ENCODE measurements around the gene MYO1D.

MYO1D gene

DNA sequence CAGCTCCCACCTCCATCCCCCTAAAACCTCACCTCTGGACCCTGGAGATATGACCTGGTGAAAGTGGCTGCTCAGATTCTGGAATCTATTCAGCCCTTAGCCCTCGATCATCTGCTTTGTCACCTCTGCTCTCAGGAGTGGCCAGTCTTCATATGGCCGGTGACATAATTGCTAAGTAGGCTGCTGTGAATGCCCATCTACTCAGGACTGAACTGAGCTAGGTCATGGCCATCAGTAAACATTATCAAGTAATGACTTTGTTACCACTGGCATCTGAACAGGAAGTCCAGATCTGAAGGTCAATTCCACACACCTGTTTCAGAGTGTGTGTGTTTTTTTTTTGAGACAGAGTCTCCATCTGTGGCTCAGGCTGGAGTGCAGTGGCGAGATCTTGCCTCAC is 311.5 kb downstream of the MYO1D start:
- no peak overlapping the region for H3K4me3 ChIP-seq (ENCODE audit: low read depth, low read length)
- H3K27me3 ChIP-seq (ENCODE audit: insufficient read depth, low read depth, severe bottlenecking) = no peaks in the 10 kb centered on the region
- no peaks in the 10 kb centered on the region for H3K9me3 ChIP-seq (ENCODE audit: severe bottlenecking)
- TF ChIP-seq, protein P1, sequence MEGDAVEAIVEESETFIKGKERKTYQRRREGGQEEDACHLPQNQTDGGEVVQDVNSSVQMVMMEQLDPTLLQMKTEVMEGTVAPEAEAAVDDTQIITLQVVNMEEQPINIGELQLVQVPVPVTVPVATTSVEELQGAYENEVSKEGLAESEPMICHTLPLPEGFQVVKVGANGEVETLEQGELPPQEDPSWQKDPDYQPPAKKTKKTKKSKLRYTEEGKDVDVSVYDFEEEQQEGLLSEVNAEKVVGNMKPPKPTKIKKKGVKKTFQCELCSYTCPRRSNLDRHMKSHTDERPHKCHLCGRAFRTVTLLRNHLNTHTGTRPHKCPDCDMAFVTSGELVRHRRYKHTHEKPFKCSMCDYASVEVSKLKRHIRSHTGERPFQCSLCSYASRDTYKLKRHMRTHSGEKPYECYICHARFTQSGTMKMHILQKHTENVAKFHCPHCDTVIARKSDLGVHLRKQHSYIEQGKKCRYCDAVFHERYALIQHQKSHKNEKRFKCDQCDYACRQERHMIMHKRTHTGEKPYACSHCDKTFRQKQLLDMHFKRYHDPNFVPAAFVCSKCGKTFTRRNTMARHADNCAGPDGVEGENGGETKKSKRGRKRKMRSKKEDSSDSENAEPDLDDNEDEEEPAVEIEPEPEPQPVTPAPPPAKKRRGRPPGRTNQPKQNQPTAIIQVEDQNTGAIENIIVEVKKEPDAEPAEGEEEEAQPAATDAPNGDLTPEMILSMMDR (IDR thresholded peaks at IDR 0.05; ENCODE audit: low read depth, low read length) = no peak
- H3K36me3 ChIP-seq = no peaks in the 10 kb centered on the region
- DNase-seq = no peak
- no peak overlapping the region for H3K27ac ChIP-seq

DNA sequence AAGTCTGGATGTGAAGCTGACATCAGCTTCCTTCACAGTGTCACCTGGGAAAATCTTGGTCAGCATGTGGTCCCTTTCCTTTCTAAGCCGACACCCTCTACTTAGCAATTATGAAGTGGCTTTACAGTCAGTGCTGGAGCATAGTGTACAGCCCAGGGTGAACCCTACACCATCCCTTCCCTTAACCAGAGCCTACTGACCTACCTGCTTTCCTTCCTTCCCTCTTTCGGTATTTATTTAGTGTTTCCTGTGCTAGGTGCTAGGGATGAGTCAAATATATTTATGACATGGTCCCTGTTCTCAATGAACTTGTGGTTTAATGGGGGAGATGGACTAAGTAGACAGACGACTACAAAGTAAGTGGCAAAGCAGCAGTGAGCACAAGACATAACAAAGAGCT is 312.6 kb downstream of the MYO1D start:
- H3K27me3 ChIP-seq (ENCODE audit: insufficient read depth, low read depth, severe bottlenecking) = no peaks in the 10 kb centered on the region
- TF ChIP-seq, protein P1 (IDR thresholded peaks at IDR 0.05; ENCODE audit: low read depth, low read length) = no peak
- DNase-seq = no peak

DNA sequence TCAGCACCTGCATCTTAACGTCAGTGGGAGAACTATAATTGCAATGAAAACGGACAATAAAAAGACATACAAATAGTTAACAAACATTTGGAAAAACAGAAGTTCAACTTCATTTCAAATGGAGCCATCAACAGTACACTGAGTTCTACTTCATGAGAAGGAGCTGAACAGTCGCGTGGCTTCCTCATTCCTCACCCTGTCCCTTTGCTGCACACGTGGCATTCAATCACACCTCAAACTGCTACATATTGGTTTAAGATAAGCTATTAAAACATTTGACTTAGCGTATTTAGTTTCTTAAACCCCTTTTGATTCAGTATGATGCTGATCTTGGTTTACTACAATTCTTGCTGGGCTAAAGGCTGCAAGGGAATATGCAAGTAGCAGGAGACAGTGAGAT is 313.3 kb downstream of the MYO1D start:
- no peak overlapping the region for H3K27ac ChIP-seq
- H3K36me3 ChIP-seq = no peaks in the 10 kb centered on the region
- TF ChIP-seq, protein P1 (IDR thresholded peaks at IDR 0.05; ENCODE audit: low read depth, low read length) = no peak

More for the DNA sequence above, 312.6 kb downstream of the MYO1D start:
- H3K9me3 ChIP-seq (ENCODE audit: severe bottlenecking) = no peaks in the 10 kb centered on the region
- H3K36me3 ChIP-seq = no peaks in the 10 kb centered on the region
- H3K27ac ChIP-seq = no peak overlapping the region
- no peak overlapping the region for H3K4me3 ChIP-seq (ENCODE audit: low read depth, low read length)

GRCh38 chr17:32558997-32559650 is 317.8 kb downstream of the MYO1D start:
- TF ChIP-seq, protein P1 (IDR thresholded peaks at IDR 0.05; ENCODE audit: low read depth, low read length) = no peak
- Histone ChIP-seq H3K4me3 (ENCODE audit: low read depth, low read length) (no peak overlapping the region), H3K27ac (no peak overlapping the region), H3K9me3 (ENCODE audit: severe bottlenecking) (no peaks in the 10 kb centered on the region), H3K36me3 (no peaks in the 10 kb centered on the region), H3K27me3 (ENCODE audit: insufficient read depth, low read depth, severe bottlenecking) (no peaks in the 10 kb centered on the region)
- DNase-seq = no peak

More for the DNA sequence above, 313.3 kb downstream of the MYO1D start:
- H3K4me3 ChIP-seq (ENCODE audit: low read depth, low read length) = no peak overlapping the region
- no peaks in the 10 kb centered on the region for H3K27me3 ChIP-seq (ENCODE audit: insufficient read depth, low read depth, severe bottlenecking)
- no peak for DNase-seq
- H3K9me3 ChIP-seq (ENCODE audit: severe bottlenecking) = no peaks in the 10 kb centered on the region

DNA sequence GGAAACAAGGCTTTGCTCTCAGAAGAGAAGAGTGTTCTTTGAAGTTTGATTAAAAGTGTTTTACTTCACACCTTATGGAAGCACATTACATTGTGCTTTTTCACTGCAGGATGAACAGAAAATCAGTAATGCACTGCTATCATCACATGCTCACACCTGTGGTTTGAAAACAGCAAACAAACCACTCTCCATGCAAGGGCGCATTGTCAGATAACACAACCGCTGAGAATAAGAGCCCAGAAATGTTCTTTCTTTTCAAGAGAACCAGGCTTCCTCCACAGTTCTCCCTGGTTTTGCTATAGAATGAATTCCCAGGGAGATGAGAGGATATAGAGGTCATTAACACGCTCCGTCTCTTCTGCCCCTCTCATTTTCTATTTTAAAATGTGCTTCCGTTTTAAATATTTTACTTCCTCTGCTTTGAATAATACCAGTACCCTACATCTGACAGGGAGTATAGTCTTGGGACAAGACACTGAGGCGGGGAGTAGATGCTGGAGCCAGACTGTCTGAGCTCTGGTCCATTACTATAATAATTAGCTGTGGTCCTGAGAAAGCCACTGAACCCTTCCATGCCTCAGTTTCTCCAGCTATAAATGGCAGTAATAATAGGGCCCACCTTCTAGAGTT is 318.5 kb downstream of the MYO1D start:
- Histone ChIP-seq H3K36me3 (no peaks in the 10 kb centered on the region), H3K27ac (no peak overlapping the region), H3K4me3 (ENCODE audit: low read depth, low read length) (no peak overlapping the region), H3K27me3 (ENCODE audit: insufficient read depth, low read depth, severe bottlenecking) (no peaks in the 10 kb centered on the region), H3K9me3 (ENCODE audit: severe bottlenecking) (no peaks in the 10 kb centered on the region)
- no peak for DNase-seq
- TF ChIP-seq, protein P1 (IDR thresholded peaks at IDR 0.05; ENCODE audit: low read depth, low read length) = no peak

Data from WERI-Rb-1 (cell line).